GM18526 (cell line): ENCODE measurements around the gene PLEKHA7.

Experiments used
- POLR2A ChIP-seq: IDR thresholded peaks from 3 replicates; pipeline ENCODE4 v1.6.1; 2011; ENCODE audit not compliant: insufficient read length; ENCODE audit errors: extremely low read depth

PLEKHA7 gene

DNA sequence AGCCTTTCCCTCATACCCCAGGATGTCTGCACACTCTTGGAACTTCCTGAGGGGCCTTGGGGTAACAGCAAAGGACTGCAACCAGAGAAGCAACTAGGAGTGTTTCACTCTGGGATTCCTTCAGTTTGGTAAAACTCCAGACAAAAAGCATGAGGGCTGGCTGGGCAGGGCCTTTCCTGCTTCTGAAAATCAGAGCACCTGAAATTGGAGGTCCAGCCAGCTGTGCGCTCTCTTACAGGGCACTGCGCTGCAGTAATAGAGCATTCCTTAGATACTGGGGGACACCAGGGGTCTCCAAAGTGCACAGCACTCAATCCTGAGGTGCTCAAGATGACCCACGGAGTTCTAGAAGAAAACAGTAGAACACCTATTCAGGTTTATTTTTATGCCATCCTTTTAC, 49.7 kb downstream of the PLEKHA7 start:
- TF ChIP-seq POLR2A: no peak

DNA sequence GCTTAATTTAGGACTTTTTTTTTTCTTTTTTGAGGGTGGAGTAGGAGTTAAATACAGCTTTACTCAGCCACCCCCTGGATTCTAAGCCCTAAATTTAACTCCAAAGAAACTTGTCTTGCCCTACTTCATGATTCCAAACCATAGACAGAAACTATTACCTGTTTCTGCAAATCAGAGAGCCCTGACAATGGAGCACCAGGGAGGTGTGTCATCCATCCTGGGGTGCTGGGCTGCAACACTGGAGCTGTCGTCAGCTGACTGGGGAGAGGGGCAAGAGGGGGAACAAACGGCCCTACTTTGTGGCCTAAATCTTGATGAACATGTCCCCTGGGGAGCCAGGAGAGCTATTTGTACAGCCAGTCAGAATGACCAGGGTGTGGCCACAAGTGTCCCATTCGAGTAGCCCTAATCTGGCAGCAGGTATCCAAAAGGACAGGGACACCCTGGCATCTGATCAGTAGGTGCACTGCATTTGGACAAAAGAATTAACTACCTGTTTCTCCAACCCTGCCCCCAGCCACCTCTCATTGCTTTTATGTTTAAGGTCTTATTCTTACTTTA, 50.8 kb downstream of the PLEKHA7 start:
- TF ChIP-seq POLR2A: no peak

DNA sequence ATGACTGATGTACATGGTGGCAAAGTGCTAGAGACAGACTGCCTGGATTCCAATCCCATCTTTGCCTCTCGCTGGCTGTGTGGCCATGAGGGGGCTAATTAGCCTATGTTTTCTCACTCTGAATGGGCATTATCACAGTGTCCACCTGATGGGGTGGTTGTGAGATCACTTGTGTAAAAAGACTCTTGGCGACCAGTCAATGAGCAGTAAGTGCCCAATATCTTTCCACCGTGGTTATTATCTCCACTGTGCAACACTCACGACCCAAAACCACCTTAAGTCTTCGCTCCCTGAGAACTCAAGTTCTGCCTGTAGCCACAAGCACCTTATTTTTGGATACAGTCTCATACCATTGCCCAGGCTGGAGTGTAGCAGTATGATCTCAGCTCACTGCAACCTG, 52.1 kb downstream of the PLEKHA7 start:
- no peak for TF ChIP-seq POLR2A

DNA sequence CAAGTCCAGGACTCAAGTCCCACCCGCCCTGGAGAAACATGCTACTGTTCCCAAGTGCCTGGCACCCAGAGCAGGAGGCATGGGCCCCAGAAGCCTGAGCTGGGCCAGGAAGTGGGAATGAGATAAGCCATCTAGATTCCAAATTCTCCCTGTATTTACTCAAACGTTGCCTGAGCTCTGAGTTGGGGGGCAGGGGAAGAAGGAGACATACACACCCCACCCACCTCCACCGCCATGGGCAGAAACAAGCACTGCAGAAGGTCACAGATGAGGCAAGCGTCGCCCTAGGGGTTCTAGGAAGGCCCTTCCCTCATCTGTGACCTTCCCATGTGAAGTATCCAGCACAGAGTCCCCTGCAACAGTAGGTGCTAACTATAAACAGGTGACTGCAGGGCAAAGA, 54.0 kb downstream of the PLEKHA7 start:
- TF ChIP-seq POLR2A: no peak

DNA sequence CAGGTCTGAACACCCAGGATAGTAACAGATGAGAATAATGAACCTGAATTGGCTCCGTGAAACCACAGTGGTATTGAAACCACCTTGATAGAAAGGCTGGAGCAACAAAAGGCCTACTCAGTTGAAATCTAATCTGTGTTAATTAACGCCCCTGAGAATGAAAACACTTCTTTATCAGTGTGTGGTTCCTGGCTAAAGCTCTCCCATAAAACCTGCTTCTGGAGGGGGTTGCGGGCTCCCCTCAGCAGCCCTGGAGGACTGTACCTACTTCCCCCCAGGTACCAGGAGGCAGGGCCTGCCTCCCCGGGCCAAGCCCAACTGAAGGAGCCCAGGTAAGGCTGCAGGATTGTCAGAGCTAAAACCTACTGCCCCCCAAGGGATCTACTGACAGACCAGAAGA, 54.6 kb downstream of the PLEKHA7 start:
- no peak for TF ChIP-seq POLR2A

DNA sequence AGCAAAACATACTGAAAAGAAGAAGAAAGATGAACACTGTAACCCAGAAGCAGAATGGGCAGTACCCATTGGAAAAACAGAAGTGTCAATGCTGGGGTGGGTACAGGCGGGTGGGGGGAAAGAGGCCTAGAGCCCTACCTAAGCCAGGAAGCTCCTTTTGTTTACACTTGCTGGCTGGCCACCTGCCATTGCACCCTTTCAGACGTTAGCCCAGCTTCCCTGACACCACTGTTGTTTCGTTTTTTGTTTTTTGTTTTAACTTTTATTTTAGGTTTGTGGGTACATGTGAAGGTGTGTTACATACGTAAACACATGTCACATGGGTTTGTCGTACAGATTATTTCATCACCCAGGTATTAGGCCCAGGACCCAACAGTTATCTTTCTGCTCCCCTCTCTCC, 55.4 kb downstream of the PLEKHA7 start:
- TF ChIP-seq POLR2A: no peak

DNA sequence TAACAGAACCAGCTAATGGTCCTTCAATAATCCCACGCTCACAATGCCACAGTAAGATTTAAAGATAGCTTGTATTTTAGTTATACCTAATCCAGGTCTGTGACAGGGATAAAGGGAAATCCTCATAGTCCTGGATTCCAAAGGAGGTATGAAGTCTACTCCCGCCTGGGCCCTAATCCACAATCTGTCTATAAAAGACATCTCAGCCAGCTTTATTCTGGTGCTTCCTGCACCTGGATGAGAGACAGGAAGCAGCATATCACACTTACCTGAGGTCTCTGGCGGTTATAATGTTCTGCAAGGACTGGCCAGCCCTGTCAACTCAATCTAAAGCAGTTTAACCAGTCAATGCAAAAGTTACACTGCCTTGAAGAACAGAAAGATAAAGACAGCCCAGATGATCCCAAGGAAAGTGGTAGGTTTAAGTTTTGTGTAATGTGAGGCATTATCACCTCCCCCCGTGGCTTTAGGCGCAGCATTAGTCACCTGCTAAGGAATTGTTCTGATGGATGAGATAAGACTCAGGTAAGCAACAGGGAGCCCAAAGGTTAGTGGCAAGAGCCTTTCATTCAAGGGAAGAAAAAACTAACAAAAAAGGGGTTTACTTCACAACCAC, 57.6 kb downstream of the PLEKHA7 start:
- TF ChIP-seq POLR2A: no peak

DNA sequence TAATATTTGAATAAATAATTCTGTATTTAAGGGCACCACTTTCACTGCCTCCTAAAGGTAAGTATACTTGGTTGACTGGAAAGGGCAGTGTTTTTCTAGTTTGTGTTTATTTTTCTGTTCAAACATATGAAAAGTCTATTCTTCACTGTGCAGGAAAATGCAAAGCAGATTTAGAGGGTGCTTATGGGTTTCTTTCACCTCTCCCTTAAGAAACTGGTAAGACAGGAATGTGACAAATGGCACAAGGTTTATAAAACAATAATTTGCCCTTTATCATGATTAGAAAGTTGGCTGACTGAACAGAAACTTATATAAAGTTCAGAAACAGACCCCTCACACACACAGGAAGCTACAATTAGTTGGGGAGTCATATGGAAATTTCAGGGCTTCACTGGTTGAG, 60.6 kb downstream of the PLEKHA7 start:
- no peak for TF ChIP-seq POLR2A

DNA sequence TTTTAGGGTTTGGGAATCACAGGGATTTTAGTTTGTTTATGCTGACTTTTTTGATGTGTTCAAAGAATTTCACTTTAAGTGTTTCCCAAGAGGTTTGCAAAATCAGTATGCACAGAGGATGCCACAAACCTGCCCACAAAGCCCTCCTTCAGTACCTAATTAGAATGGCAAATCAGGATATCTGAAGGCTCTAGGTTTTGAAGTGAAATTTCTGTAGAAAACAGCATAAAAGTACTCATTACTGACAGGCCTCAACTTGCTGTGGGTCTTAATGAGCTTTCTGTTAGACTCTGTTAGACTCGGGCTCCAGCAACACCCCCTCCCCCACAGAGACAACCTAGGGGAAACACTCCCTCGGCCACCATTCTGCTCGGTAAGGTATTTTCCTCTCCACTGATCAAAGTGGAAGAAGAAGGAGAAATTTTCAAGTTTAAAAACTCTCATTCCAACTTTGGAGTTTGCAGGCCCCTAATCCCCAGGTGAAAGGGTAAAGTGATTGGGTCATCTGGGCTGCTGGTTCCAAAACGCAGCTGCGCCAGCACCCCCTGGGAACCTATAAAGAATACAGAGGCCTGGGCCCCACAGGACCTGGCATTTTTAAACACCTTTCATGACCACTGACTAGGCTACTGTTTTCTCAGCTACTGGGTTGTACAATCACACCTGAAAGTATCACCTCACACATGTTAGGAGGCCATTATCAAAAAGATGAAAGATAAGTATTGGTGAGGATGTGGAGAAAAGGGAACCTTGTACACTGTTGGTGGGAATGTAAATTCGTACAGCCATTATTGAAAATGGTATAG, 67.5 kb downstream of the PLEKHA7 start:
- no peak for TF ChIP-seq POLR2A

DNA sequence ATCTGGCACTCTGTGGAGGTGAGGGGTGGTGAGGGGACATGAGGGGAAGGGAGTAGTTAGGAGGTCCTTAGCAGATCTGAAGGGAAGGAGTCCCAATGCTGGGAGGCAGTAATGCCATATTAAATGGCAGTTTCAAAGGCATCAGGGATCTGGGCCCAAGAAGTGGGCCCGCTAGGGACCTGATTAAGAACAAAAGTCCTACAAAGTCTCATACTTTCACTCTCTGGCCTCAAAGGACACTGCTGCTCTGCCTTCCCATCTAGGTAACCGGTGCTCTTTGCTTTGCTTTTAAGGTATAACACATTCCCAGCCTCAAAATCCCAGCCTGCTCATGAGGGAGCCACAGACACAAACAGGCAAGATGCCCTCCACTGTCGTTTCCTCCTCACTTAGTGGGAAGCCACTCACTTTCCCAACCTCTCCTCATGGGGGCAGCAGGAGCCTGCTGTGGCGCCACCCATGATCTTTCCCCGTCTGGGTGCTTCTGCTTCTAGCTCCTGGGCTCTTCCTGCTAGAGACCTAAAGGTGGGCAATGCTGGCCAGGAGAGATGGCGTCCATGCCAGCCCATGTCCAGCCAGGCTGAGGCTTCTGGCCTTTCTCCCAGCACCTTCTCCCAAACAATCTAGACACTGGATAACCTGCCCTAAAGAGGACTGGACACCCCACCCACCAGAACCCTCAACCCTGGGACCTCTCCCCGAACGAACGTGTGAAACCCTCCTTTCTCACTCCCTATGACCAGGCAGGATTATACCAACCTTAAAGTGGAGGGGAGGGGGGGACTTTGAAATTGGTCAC, 68.3 kb downstream of the PLEKHA7 start:
- no peak for TF ChIP-seq POLR2A

DNA sequence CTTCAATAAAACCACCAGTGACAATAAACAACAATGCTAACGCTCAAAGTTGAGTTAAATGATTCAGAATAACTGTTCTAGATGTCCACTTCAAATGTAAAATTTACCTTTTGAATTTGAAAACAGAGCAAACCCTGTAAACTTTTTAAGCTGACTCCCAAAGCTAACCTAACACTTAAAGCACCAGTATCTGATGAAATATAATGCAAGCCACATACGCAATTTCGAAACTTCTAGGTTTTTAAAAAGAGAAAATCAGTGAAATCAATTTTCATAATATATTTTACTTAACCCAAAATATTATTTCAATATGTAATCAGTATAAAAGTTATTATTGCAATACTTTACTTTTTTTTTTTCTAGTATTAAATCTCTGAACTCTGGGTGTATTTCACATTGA, 71.3 kb downstream of the PLEKHA7 start:
- no peak for TF ChIP-seq POLR2A

DNA sequence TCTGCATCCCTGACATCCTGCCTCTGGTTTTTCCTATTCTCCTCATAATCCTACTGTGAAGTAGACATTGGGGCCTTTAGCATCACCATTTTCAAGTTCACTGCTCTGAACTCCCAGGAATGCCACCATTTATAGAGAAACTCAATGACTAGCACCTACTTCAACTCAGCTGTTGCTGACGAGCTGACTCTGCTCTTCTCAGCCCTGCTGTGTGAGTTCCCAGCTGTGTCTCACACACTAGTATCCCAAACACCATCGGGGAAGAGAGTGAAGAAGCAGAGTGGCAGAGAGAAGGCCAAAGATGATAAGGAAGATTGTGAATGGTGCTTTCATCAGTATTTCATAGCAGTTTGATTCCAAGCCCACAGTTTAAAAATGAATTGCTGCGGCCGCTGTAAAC, 71.9 kb downstream of the PLEKHA7 start:
- TF ChIP-seq POLR2A: no peak

DNA sequence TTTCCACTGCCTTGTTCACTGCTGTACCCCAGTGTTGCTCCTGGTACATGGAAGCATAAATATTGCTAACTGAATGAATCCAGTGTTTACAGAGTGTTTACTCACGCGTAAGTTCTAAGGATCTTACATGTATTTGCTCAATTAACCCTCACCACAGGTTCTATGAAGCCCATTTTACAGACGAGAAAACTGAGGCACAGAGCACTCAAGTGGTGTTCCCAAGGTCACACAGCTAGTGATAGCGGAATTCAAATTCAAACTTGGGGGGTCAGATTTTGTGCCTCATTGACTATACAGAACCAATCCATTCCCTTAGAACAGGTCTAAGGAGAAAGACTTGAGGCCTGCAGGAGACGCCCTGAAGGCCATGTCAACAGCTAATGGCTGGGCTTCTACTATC, 72.3 kb downstream of the PLEKHA7 start:
- no peak for TF ChIP-seq POLR2A

DNA sequence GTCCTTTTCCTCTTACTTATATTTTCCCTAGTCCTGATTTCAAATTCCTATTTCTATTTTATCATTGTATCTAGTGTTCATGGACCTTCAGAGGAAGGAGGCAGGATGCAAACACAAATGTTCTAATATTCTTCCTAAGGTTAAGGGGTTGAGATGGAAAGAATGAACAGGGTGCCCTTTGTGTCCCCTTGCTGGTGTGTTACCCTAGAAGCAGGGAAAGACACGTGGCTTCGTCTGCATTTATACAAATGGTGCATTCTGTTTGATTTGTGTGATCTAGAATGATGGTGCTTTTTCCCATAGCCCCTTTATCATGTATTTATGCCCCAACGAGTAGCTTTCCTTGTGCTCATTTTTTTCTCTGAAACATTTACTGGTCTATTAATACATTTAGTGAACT, 76.2 kb downstream of the PLEKHA7 start:
- TF ChIP-seq POLR2A: no peak

DNA sequence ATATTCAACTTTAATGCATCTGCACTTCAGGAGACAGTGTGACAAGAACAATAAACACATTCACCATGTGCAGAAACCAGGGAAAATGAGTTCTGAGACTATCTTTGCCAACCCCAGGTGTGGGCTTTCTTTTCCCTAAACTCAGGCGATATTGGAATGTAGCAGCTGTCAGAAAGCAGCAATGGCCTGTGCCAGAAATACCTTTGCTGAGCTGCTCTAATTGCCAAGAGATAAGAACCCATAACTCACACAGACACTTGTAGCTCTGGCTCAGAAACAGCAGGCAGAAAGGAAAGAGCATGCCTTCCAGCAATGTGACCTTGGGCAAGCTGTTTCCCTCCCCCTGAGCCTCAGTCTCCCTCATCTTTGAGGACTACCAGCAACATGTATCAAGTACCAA, 77.6 kb downstream of the PLEKHA7 start:
- TF ChIP-seq POLR2A: no peak
